ENCODE measurements around the gene NPAS3. TPM values are rescaled to one million over a fixed set of nuclear protein-coding genes. Genes with fewer than 3 reads are reported as not detected.
"Not testable (repeated sequence)": the region's sequence is repeated elsewhere in the genome, so short reads cannot be mapped to it uniquely, and the experiment has no call there.

NPAS3 gene
- total RNA-seq, 3 donors from 2014 or later, result 0.96 to 4.0 (median 2.0) TPM

DNA sequence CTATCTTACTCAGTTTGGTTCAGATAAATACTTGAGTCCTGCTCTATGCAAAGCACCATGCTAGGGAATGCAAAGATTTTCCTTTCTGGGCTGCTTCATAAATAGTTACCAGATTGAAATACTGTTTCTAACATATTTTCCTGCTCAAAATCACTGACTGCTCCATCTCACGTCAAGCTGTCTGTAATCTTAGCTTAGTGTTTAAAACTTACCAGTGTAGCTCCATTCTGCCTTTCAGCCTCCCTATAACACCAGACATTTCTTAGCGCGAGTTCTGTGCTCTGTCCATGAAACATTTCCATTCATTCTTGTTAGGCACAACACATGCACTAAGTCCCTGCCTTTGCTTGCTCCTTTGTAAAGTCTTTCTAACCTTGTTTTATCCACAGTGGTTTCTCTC lies 129.4 kb downstream of the NPAS3 start:
- no peak overlapping the region for H3K27ac ChIP-seq
- intact Hi-C loops (cut with DNase I; ENCODE audit: low total_unique reads), result no loop called here
- no peak overlapping the region for H3K4me3 ChIP-seq
- no peak for DNase-seq (ENCODE audit: low spot score in 2 of 2)
- no peaks in the 10 kb centered on the region for H3K4me1 ChIP-seq
- no peak for TF ChIP-seq POLR2A (IDR thresholded peaks at IDR 0.05)
- TF ChIP-seq, protein P1, sequence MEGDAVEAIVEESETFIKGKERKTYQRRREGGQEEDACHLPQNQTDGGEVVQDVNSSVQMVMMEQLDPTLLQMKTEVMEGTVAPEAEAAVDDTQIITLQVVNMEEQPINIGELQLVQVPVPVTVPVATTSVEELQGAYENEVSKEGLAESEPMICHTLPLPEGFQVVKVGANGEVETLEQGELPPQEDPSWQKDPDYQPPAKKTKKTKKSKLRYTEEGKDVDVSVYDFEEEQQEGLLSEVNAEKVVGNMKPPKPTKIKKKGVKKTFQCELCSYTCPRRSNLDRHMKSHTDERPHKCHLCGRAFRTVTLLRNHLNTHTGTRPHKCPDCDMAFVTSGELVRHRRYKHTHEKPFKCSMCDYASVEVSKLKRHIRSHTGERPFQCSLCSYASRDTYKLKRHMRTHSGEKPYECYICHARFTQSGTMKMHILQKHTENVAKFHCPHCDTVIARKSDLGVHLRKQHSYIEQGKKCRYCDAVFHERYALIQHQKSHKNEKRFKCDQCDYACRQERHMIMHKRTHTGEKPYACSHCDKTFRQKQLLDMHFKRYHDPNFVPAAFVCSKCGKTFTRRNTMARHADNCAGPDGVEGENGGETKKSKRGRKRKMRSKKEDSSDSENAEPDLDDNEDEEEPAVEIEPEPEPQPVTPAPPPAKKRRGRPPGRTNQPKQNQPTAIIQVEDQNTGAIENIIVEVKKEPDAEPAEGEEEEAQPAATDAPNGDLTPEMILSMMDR (IDR thresholded peaks at IDR 0.05), result no peak
- no peak for TF ChIP-seq POLR2AphosphoS5 (IDR thresholded peaks at IDR 0.05)
- H3K9me3 ChIP-seq, result no peaks in the 10 kb centered on the region
- no peaks in the 10 kb centered on the region for H3K36me3 ChIP-seq
- H3K27me3 ChIP-seq, result no peaks in the 10 kb centered on the region

DNA sequence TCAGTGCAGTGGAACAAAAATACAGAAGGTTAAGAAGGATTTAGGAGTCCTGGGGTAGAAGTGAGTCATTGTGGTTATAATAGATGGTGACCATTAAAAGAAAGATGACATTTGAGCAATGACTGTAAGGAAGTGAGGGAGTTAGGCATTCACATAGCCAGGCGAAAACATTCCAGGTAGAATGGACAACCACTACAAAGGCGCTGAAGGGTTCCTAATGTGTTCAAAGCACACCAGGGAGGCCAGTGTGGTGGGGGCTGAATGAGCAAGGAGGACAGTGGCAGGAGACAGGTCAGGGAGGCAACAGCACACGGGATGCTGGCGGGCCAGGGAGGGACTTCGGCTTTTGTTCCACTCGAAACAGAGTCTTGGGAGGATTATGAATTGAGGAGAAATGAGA lies 129.9 kb downstream of the NPAS3 start:
- DNase-seq (ENCODE audit: low spot score in 2 of 2), result no peak
- TF ChIP-seq POLR2AphosphoS5 (IDR thresholded peaks at IDR 0.05) (no peak), POLR2A (IDR thresholded peaks at IDR 0.05) (no peak)
- TF ChIP-seq, protein P1 (IDR thresholded peaks at IDR 0.05), result no peak

DNA sequence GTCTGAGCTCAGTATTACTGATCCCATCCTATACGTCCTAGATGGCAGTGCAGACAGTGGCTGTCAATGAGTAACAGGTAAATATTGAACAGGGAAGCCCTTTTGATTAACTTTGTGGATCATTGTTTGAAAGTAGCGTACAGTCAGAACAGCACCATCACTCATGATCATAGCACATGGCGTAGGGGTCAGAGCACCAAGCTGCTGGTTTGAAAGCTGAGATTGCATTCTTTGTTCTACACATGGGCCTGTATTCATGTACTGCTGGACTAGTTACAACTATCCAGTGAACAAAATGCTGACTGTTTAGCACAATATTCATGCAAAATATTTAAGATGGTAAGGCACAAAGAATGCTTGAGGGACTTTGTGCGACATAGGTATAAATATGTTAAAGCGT lies 131.8 kb downstream of the NPAS3 start:
- no peak for DNase-seq (ENCODE audit: low spot score in 2 of 2)
- H3K36me3 ChIP-seq, result no peaks in the 10 kb centered on the region
- no peaks in the 10 kb centered on the region for H3K27me3 ChIP-seq
- H3K4me3 ChIP-seq, result no peak overlapping the region
- TF ChIP-seq, protein P1 (IDR thresholded peaks at IDR 0.05), result no peak
- TF ChIP-seq POLR2A (IDR thresholded peaks at IDR 0.05), result no peak
- intact Hi-C loops (cut with DNase I; ENCODE audit: low total_unique reads), result no loop called here
- no peak overlapping the region for H3K27ac ChIP-seq
- H3K9me3 ChIP-seq, result no peaks in the 10 kb centered on the region
- H3K4me1 ChIP-seq, result no peaks in the 10 kb centered on the region

More for the DNA sequence above, 129.9 kb downstream of the NPAS3 start:
- H3K36me3 ChIP-seq, result no peaks in the 10 kb centered on the region
- H3K4me1 ChIP-seq, result no peaks in the 10 kb centered on the region
- H3K4me3 ChIP-seq, result no peak overlapping the region
- no peaks in the 10 kb centered on the region for H3K9me3 ChIP-seq
- no peak overlapping the region for H3K27ac ChIP-seq
- intact Hi-C loops (cut with DNase I; ENCODE audit: low total_unique reads), result no loop called here
- H3K27me3 ChIP-seq, result no peaks in the 10 kb centered on the region

DNA sequence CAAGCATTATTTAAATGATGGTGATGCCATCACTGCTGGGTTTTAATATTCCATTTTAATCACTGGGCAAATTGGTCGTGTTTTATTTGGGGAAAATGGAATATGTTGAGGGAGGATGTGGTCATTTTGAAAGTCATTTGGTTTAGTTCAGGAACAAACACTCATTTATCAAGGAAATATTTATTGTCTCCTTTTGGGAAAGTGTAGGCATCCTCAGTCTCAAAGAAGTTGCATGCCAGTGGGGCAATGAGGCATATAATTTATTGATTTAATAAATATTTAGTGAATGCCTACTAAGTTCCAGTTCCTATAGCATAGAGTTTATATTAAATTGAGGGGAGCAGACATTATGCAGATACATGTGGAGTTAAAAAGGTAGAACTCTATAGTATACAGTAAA lies 134.3 kb downstream of the NPAS3 start:
- no peaks in the 10 kb centered on the region for H3K27me3 ChIP-seq
- no peaks in the 10 kb centered on the region for H3K4me1 ChIP-seq
- no peaks in the 10 kb centered on the region for H3K9me3 ChIP-seq
- H3K4me3 ChIP-seq, result no peak overlapping the region
- TF ChIP-seq POLR2AphosphoS5 (IDR thresholded peaks at IDR 0.05), result no peak
- no peak overlapping the region for H3K27ac ChIP-seq
- intact Hi-C loops (cut with DNase I; ENCODE audit: low total_unique reads), result no loop called here
- no peak for DNase-seq (ENCODE audit: low spot score in 2 of 2)
- no peaks in the 10 kb centered on the region for H3K36me3 ChIP-seq

DNA sequence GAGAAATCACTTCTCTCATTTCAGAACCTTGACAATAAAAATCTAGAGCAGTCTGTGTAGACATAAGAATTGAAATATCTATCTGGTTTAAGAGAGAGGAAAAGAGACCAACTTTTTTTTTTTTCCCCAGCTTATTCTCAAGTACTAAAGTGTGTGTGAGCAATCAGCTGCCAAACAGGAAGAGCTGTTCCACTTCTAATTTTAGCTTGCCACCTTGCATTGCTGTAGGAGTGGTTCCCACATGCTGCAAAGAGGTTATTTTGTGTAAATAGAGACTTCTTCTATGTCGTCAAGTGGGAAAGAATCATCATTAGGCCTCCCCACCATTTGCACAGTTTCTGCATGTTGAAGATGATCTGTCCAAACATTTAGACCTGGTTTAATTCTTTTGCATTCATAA lies 142.6 kb downstream of the NPAS3 start:
- Histone ChIP-seq H3K4me3 (no peak overlapping the region), H3K36me3 (no peaks in the 10 kb centered on the region), H3K27me3 (no peaks in the 10 kb centered on the region), H3K4me1 (no peaks in the 10 kb centered on the region), H3K27ac (no peak overlapping the region), H3K9me3 (no peaks in the 10 kb centered on the region)
- intact Hi-C loops (cut with DNase I; ENCODE audit: low total_unique reads), result no loop called here
- TF ChIP-seq POLR2AphosphoS5 (IDR thresholded peaks at IDR 0.05), result no peak
- TF ChIP-seq POLR2A (IDR thresholded peaks at IDR 0.05), result no peak
- TF ChIP-seq, protein P1 (IDR thresholded peaks at IDR 0.05), result no peak
- no peak for DNase-seq (ENCODE audit: low spot score in 2 of 2)

DNA sequence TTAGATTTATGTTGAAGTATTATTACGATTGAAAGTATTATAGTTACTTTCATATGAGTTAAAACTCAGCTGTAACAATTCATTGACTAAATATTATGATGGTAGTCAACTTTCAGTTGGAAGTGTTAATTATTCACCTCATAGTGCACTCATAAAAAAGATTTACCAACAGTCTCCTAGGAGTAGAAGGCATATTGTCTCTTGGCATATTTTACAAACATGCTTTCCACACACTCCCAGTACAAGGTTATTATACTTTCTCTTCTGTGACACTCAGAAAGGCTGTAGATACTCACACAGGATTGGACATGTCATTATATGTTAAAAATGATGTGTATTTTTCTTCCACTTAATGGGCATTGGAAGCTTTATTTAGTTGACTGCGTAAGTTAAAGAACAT lies 147.1 kb downstream of the NPAS3 start:
- no peaks in the 10 kb centered on the region for H3K27me3 ChIP-seq
- H3K27ac ChIP-seq, result no peak overlapping the region
- H3K4me3 ChIP-seq, result no peak overlapping the region
- no peaks in the 10 kb centered on the region for H3K36me3 ChIP-seq
- peaks cover 0 to 9% of the 10 kb centered on the region in 2 donors for H3K9me3 ChIP-seq
- H3K4me1 ChIP-seq, result no peaks in the 10 kb centered on the region
- TF ChIP-seq POLR2AphosphoS5 (IDR thresholded peaks at IDR 0.05) (no peak), POLR2A (IDR thresholded peaks at IDR 0.05) (no peak)
- TF ChIP-seq, protein P1 (IDR thresholded peaks at IDR 0.05), result no peak
- DNase-seq (ENCODE audit: low spot score in 2 of 2), result no peak
- intact Hi-C loops (cut with DNase I; ENCODE audit: low total_unique reads), result no loop called here

DNA sequence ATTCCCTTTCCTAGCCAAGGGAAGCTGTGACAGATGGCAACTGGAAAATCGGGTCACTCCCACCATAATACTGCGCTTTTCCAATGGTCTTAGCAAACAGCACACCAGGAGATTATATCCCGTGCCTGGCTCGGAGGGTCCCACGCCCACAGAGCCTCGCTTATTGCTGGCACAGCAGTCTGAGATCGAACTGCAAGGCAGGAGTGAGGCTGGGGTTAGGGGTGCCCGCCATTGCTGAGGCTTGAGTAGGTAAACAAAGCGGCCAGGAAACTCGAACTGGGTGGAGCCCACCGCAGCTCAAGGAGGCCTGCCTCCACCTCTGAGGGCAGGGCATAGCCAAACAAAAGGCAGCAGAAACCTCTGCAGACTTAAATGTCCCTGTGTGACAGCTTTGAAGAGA lies 149.6 kb downstream of the NPAS3 start:
- H3K4me3 ChIP-seq; H3K36me3 ChIP-seq; H3K4me1 ChIP-seq; H3K9me3 ChIP-seq; intact Hi-C loops (cut with DNase I; ENCODE audit: low total_unique reads); H3K27ac ChIP-seq; DNase-seq (ENCODE audit: low spot score in 2 of 2); H3K27me3 ChIP-seq: not testable (repeated sequence)

Measured in breast epithelium (tissue), 4 donors.